ENCODE results near the gene SLC35A5.

GRCh38 chr3:112560721-112561483 is 943 bp upstream of the SLC35A5 start:
- TF ChIP-seq CTCF (IDR thresholded peaks at IDR 0.05) (no peak), POLR2A (IDR thresholded peaks at IDR 0.05) (peak in 1 of 4 donors; percentile 27)
